HL-60 (cell line): ENCODE data around the gene TBPL1.

Experiments
- DNase-seq, 2 experiments: peaks; one replicate each; pipeline ENCODE4 v3.0.0-alpha.2; 2010 to 2020; ENCODE audit warnings: low read depth in 1 of 2, low spot score in 1 of 2
- H3K27ac ChIP-seq: fragments of 250-450 bp; sonication (Bioruptor Pico); replicated peaks from 2 replicates; pipeline ENCODE4 v1.5.1; 2020; ENCODE audit warnings: mild to moderate bottlenecking, moderate library complexity
- H3K27me3 ChIP-seq: fragments of 250-450 bp; sonication (Bioruptor Pico); 2 replicates; pipeline ENCODE4 v1.5.1; 2021; ENCODE audit warnings: mild to moderate bottlenecking, moderate library complexity; ENCODE audit not compliant: insufficient read depth, poor library complexity, severe bottlenecking
- H3K4me3 ChIP-seq: replicated peaks from 2 replicates; pipeline ENCODE4 v1.5.1; 2011; ENCODE audit warnings: mild to moderate bottlenecking, control low read depth, low read length; ENCODE audit not compliant: insufficient read depth
- CTCF ChIP-seq: IDR thresholded peaks from one replicate; pipeline ENCODE4 v1.5.1; 2011; ENCODE audit warnings: low read length, control low read depth, inconsistent platforms; ENCODE audit not compliant: insufficient read depth
- GABPA ChIP-seq: IDR thresholded peaks from 2 replicates; pipeline ENCODE4 v1.6.1; 2012; ENCODE audit warnings: low read depth
- POLR2AphosphoS5 ChIP-seq: IDR thresholded peaks from 2 replicates; pipeline ENCODE4 v1.6.1; 2012; ENCODE audit warnings: low read depth
- REST ChIP-seq: IDR thresholded peaks from 2 replicates; pipeline ENCODE4 v1.6.1; 2012; ENCODE audit warnings: low read depth; ENCODE audit not compliant: insufficient replicate concordance
- SPI1 ChIP-seq: IDR thresholded peaks from 2 replicates; pipeline ENCODE4 v1.6.1; 2012; ENCODE audit warnings: low read depth, mild to moderate bottlenecking, borderline replicate concordance

The TBPL1 gene

GRCh38 chr6:133989525-133989924, 36.5 kb downstream of the TBPL1 start:
- TF ChIP-seq SPI1 (no peak), POLR2AphosphoS5 (no peak), GABPA (no peak), CTCF (no peak), REST (no peak)
- DNase-seq, result no peak
- H3K27me3 ChIP-seq, result no peaks in the 10 kb centered on the region
- H3K4me3 ChIP-seq, result no peak overlapping the region
- no peak overlapping the region for H3K27ac ChIP-seq

GRCh38 chr6:133990321-133990720, 37.3 kb downstream of the TBPL1 start:
- H3K27ac ChIP-seq, result no peak overlapping the region

GRCh38 chr6:133991096-133991593, 38.1 kb downstream of the TBPL1 start:
- TF ChIP-seq REST, result no peak
- TF ChIP-seq CTCF, result no peak
- no peak for TF ChIP-seq SPI1
- no peak for TF ChIP-seq POLR2AphosphoS5
- TF ChIP-seq GABPA, result no peak
- Histone ChIP-seq H3K27me3 (no peaks in the 10 kb centered on the region), H3K27ac (no peak overlapping the region), H3K4me3 (no peak overlapping the region)
- no peak for DNase-seq

More at GRCh38 chr6:133990321-133990720, 37.3 kb downstream of the TBPL1 start:
- TF ChIP-seq POLR2AphosphoS5 (no peak), CTCF (no peak), REST (no peak), GABPA (no peak), SPI1 (no peak)
- Histone ChIP-seq H3K4me3 (no peak overlapping the region), H3K27me3 (no peaks in the 10 kb centered on the region)
- DNase-seq, result no peak
